GM12892 (cell line): ENCODE results near the gene LILRB3.

ENCODE experiments used
- POLR2A ChIP-seq: IDR thresholded peaks from 2 replicates; pipeline ENCODE4 v1.6.1; 2011; ENCODE audit warnings: low read depth, low read length, control low read depth
- POLR2AphosphoS5 ChIP-seq: IDR thresholded peaks from 2 replicates; pipeline ENCODE4 v1.6.1; 2011; ENCODE audit warnings: low read depth, low read length, control low read depth
- TAF1 ChIP-seq: IDR thresholded peaks from 2 replicates; pipeline ENCODE4 v1.6.1; 2011; ENCODE audit warnings: low read depth, mild to moderate bottlenecking, control low read depth, low read length, borderline replicate concordance

GRCh38 chr19:54172471-54173358 lies 50.1 kb downstream of the LILRB3 start, which contains the start of gene TMC4:
- TF ChIP-seq POLR2A (no peak), POLR2AphosphoS5 (no peak), TAF1 (no peak)
